Bronchial epithelial cell (primary cell): ENCODE results near the gene B3GNT8. TPM values are rescaled to one million over a fixed set of nuclear protein-coding genes. Genes with fewer than 3 reads are reported as not detected.

Source experiments
- DNase-seq: peaks from one replicate; pipeline ENCODE4 v3.0.0-alpha.2; 2010; ENCODE audit warnings: low read depth
- FAIRE-seq: peaks from 2 replicates; lab custom pipeline; 2011; peaks lifted over from hg19 to GRCh38; lab: Jason Lieb, UNC
- H3K27me3 ChIP-seq: 2 replicates; pipeline ENCODE4 v1.5.1; 2011; ENCODE audit warnings: low read length; ENCODE audit not compliant: control insufficient read depth, insufficient read depth
- H3K36me3 ChIP-seq: 2 replicates; pipeline ENCODE4 v1.5.1; 2011; ENCODE audit warnings: low read length; ENCODE audit not compliant: control insufficient read depth, insufficient read depth
- H3K4me3 ChIP-seq: 2 replicates; pipeline ENCODE4 v1.5.1; 2011; ENCODE audit warnings: mild to moderate bottlenecking, low read depth, low read length, control low read depth
- total RNA-seq: library from RNA; depleted of rRNA; stranded (reverse); fragments of >200 nt; gene quantifications from 2 replicates; pipeline ENCODE4 v1.2.1, GENCODE V29; 2014
- TF ChIP-seq, protein P1 (sequence below): IDR thresholded peaks from 2 replicates; pipeline ENCODE4 v1.5.1; 2011; ENCODE audit warnings: mild to moderate bottlenecking, moderate library complexity, low read length, control low read depth, inconsistent platforms; ENCODE audit not compliant: insufficient read depth, severe bottlenecking

B3GNT8 gene
- total RNA-seq, 1 donor from 2014 or later, result 3.2 TPM

DNA sequence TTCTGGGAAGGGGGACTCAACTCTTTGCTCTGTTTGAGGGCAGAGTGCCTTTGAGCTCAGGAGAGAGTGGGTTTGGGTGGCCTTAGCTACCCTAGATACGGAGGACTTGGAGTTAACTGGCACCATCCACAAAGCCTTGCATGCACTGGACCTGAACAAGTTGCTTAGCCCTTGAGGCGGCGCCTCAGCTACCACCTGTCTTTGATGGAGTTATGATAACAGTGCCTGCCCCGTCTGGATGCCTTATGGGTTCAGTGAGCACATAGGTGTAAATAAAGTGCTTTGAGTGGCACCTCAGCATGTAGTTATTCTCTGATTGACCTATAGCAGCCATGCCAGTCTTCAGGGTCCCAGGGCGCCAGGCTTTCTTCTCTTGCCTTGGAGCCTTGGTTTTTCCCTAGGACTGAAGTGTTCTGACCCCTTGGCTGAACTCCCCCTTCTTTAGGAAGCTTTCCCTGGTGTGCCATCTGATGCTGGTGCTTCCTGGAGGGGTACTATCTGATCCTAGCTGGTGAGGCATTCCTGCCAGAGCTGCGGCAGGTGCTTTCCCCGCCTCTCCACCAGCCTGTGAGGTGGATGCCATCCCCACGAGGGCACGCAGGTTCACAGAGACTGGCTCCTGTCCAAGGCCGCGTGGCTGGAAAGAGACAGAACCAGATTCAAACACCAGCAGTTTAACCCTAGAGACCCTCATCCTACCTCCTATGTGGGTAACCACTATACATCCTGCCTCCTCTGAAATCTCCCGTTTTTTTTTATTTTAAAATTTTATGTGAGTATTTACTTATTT is 23.8 kb downstream of the B3GNT8 start:
- DNase-seq (no peak), FAIRE-seq (no peak)
- TF ChIP-seq, protein P1, sequence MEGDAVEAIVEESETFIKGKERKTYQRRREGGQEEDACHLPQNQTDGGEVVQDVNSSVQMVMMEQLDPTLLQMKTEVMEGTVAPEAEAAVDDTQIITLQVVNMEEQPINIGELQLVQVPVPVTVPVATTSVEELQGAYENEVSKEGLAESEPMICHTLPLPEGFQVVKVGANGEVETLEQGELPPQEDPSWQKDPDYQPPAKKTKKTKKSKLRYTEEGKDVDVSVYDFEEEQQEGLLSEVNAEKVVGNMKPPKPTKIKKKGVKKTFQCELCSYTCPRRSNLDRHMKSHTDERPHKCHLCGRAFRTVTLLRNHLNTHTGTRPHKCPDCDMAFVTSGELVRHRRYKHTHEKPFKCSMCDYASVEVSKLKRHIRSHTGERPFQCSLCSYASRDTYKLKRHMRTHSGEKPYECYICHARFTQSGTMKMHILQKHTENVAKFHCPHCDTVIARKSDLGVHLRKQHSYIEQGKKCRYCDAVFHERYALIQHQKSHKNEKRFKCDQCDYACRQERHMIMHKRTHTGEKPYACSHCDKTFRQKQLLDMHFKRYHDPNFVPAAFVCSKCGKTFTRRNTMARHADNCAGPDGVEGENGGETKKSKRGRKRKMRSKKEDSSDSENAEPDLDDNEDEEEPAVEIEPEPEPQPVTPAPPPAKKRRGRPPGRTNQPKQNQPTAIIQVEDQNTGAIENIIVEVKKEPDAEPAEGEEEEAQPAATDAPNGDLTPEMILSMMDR, result no peak
- Histone ChIP-seq H3K36me3 (no peaks in the 10 kb centered on the region), H3K4me3 (no peak overlapping the region), H3K27me3 (no peaks in the 10 kb centered on the region)

DNA sequence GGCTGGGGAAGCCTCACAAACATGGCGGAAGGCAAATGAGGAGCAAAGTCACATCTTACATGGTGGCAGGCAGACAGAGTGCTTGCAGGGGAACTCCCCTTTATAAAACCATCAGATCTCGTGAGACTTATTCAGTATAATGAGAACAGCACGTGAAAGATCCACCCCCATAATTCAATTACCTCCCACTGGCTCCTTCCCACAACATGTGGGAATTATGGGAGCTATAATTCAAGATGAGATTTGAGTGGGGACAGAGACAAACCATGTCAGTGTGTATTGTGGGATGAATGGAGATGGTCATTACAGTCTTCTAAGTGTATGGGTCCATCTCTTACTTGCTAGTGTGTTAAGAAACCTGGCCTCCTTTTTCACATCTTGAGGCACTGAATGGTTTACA is 25.2 kb downstream of the B3GNT8 start:
- Histone ChIP-seq H3K27me3 (no peaks in the 10 kb centered on the region), H3K4me3 (no peak overlapping the region), H3K36me3 (no peaks in the 10 kb centered on the region)
- FAIRE-seq, result no peak
- DNase-seq, result no peak
- TF ChIP-seq, protein P1, result no peak

GRCh38 chr19:41401483-41401882 is 25.7 kb downstream of the B3GNT8 start:
- Histone ChIP-seq H3K27me3 (no peaks in the 10 kb centered on the region), H3K36me3 (no peaks in the 10 kb centered on the region), H3K4me3 (no peak overlapping the region)
- TF ChIP-seq, protein P1, result no peak
- FAIRE-seq (no peak), DNase-seq (peak; percentile 17)

DNA sequence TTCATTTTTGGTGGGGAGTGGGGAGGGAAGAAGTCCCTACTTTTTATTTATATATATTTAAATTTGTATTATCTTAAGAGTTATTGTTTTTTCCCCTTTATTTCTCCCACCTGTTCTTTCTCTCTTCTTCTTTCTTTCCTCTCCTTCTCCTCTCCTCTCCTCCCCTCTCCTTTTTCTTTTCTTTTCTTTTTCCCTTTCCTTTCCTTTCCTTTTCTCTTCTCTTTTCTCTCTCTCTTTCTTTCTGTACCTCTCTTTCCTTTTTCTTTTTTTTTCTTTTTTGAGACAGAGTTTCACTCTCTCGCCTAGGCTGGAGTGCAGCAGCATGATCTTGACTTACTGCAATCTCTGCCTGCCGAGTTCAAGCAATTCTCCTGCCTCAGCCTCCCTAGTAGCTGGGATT is 27.6 kb downstream of the B3GNT8 start:
- FAIRE-seq, result no peak
- no peak for DNase-seq
- Histone ChIP-seq H3K27me3 (no peaks in the 10 kb centered on the region), H3K36me3 (no peaks in the 10 kb centered on the region), H3K4me3 (no peak overlapping the region)
- TF ChIP-seq, protein P1, result no peak

GRCh38 chr19:41399091-41399490 is 28.1 kb downstream of the B3GNT8 start:
- FAIRE-seq (no peak), DNase-seq (no peak)
- Histone ChIP-seq H3K36me3 (no peaks in the 10 kb centered on the region), H3K4me3 (no peak overlapping the region), H3K27me3 (no peaks in the 10 kb centered on the region)
- TF ChIP-seq, protein P1, result no peak

GRCh38 chr19:41398598-41398997 is 28.6 kb downstream of the B3GNT8 start:
- TF ChIP-seq, protein P1, result no peak
- FAIRE-seq (no peak), DNase-seq (no peak)
- Histone ChIP-seq H3K4me3 (peak overlapping the region; percentile 88), H3K27me3 (no peaks in the 10 kb centered on the region), H3K36me3 (no peaks in the 10 kb centered on the region)
